Endodermal cell (in vitro differentiated cells): ENCODE measurements around the gene NECTIN4. TPM values are rescaled to one million over a fixed set of nuclear protein-coding genes. Genes with fewer than 3 reads are reported as not detected.

Source experiments
- DNase-seq: peaks from one replicate; pipeline ENCODE4 v3.0.0-alpha.2; 2017
- H3K27ac ChIP-seq: 2 replicates; pipeline ENCODE4 v1.5.1; 2013; ENCODE audit warnings: mild to moderate bottlenecking, low read depth, low read length, moderate library complexity
- H3K27me3 ChIP-seq: 2 replicates; pipeline ENCODE4 v1.6.1; 2013; ENCODE audit warnings: mild to moderate bottlenecking, low read length, moderate library complexity; ENCODE audit not compliant: insufficient read depth, control insufficient read depth, poor library complexity, severe bottlenecking
- H3K36me3 ChIP-seq: 2 replicates; pipeline ENCODE4 v1.7.0; 2013; ENCODE audit warnings: mild to moderate bottlenecking, low read length, moderate library complexity; ENCODE audit not compliant: control insufficient read depth, insufficient read depth
- H3K4me1 ChIP-seq: one replicate; pipeline ENCODE4 v1.7.0; 2013; ENCODE audit warnings: low read length; ENCODE audit not compliant: control insufficient read depth, insufficient read depth
- H3K4me3 ChIP-seq: 2 replicates; pipeline ENCODE4 v1.5.1; 2013; ENCODE audit warnings: mild to moderate bottlenecking, low read length, moderate library complexity
- H3K9ac ChIP-seq: 2 replicates; pipeline ENCODE4 v1.6.1; 2013; ENCODE audit warnings: mild to moderate bottlenecking, low read length, moderate library complexity; ENCODE audit not compliant: poor library complexity, severe bottlenecking; ENCODE audit errors: extremely low read depth
- H3K9me3 ChIP-seq: 2 replicates; pipeline ENCODE4 v1.6.1; 2013; ENCODE audit warnings: mild to moderate bottlenecking, low read length, moderate library complexity; ENCODE audit not compliant: control insufficient read depth
- H3K27ac Mint-ChIP-seq: 2 replicates; pipeline ENCODE4 v1.8.0; 2020; ENCODE audit warnings: mixed read lengths
- H3K27me3 Mint-ChIP-seq: 2 replicates; pipeline ENCODE4 v1.8.0; 2021; ENCODE audit warnings: mild to moderate bottlenecking, mixed read lengths; ENCODE audit not compliant: insufficient read depth
- H3K36me3 Mint-ChIP-seq: 2 replicates; pipeline ENCODE4 v1.8.0; 2020; ENCODE audit warnings: low read depth, mixed read lengths
- H3K4me1 Mint-ChIP-seq: 2 replicates; pipeline ENCODE4 v1.8.0; 2020; ENCODE audit warnings: mixed read lengths
- H3K4me3 Mint-ChIP-seq: 2 replicates; pipeline ENCODE4 v1.8.0; 2020; ENCODE audit warnings: mild to moderate bottlenecking, moderate library complexity, mixed read lengths
- H3K9me3 Mint-ChIP-seq: 2 replicates; pipeline ENCODE4 v1.8.0; 2020; ENCODE audit warnings: mild to moderate bottlenecking, mixed read lengths
- CTCF ChIP-seq: fragments of 200-600 bp; sonication (generic); conservative IDR thresholded peaks from 2 replicates; pipeline ENCODE4 v1.5.0; 2021; ENCODE audit warnings: antibody characterized with exemption, mild to moderate bottlenecking
- whole genome bisulfite sequencing, 2 experiments: methylation state at CpG; one replicate each; pipeline versions ENCODE4 v1.1.5 to v1.1.7; 2013; ENCODE audit warnings: missing lambda C conversion rate in 2 of 2, mixed read lengths in 1 of 2; ENCODE audit not compliant: insufficient coverage in 1 of 2, insufficient read length in 1 of 2; 5-methylcytosine and 5-hydroxymethylcytosine counted together
- total RNA-seq, 2 donors: library from RNA; stranded (reverse); fragmentation: NEBNext Ultra II Directional in 1 of 2; extraction: Animal tissue kit (Norgen Biotek cat#: 25700) in 1 of 2; gene quantifications; 2 replicates in 1 of 2; 3 replicates in 1 of 2; pipeline ENCODE4 v1.2.1, GENCODE V29; 2021

The NECTIN4 gene
- total RNA-seq, 2 donors from 2014 or later: not detected

GRCh38 chr1:161098210-161099068 is 9.1 kb upstream of the NECTIN4 start, which contains the start of gene KLHDC9:
TSS of gene KLHDC9 (plus strand) at chr1:161098361. CDS start at chr1:161098536, 175 bp downstream.
- Mint-ChIP-seq H3K27ac (peak within 1 kb of the TSS; percentile 89), H3K9me3 (no peaks in the 10 kb centered on the region), H3K36me3 (peaks cover 24% of the 10 kb centered on the region), H3K4me3 (peak within 1 kb of the TSS; percentile 72), H3K4me1 (peaks cover 4% of the 10 kb centered on the region), H3K27me3 (peaks cover 8% of the 10 kb centered on the region)
- peak; percentile 56 for TF ChIP-seq CTCF
- Histone ChIP-seq H3K27me3 (peaks cover 10% of the 10 kb centered on the region), H3K36me3 (peaks cover 24% of the 10 kb centered on the region), H3K4me3 (peak within 1 kb of the TSS; percentile 82), H3K27ac (no peak within 1 kb of the TSS), H3K9me3 (no peaks in the 10 kb centered on the region), H3K9ac (peak within 1 kb of the TSS; percentile 78), H3K4me1 (no peaks in the 10 kb centered on the region)
- peak; percentile 98 for DNase-seq
- 3 to 11% methylated on average over 29 to 71 of the region's 71 CpGs for WGBS, 2 experiments

- DNase-seq: no peak
- Histone ChIP-seq H3K27ac (no peak overlapping the region), H3K9ac (no peak overlapping the region), H3K36me3 (peaks cover 16% of the 10 kb centered on the region), H3K9me3 (no peaks in the 10 kb centered on the region), H3K4me1 (no peaks in the 10 kb centered on the region), H3K4me3 (no peak overlapping the region), H3K27me3 (peaks cover 10% of the 10 kb centered on the region)
- Mint-ChIP-seq H3K4me3 (no peak overlapping the region), H3K9me3 (no peaks in the 10 kb centered on the region), H3K36me3 (peaks cover 16% of the 10 kb centered on the region), H3K27me3 (peaks cover 10% of the 10 kb centered on the region), H3K27ac (no peak overlapping the region), H3K4me1 (peaks cover 4% of the 10 kb centered on the region)
- TF ChIP-seq CTCF: no peak
- 78 to 81% methylated on average over 1 of the region's 1 CpG for WGBS, 2 experiments
Measured at GRCh38 chr1:161096530-161096929, 7.2 kb upstream of the NECTIN4 start.

DNA sequence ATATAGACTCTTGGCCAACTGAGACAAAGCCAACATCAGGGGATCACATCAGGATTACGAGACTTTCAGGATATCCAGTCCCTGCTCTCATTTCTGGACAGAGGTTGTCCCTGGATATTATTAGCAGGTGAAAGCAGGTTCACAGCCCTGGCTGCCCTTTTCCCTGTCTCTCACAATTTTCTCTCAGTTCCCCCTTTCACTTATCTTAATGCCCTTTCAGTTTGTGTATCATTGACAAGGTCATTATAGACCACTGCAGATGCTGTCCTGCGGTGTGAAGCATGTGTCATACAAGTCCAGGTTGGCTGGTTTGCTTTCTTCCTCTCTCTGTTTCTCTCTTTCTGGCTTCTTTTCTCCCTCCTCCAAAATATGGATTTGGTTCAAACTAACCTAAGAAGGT is 6.7 kb upstream of the NECTIN4 start:
- Mint-ChIP-seq H3K4me3 (no peak overlapping the region), H3K4me1 (peaks cover 4% of the 10 kb centered on the region), H3K27me3 (peaks cover 10% of the 10 kb centered on the region), H3K9me3 (no peaks in the 10 kb centered on the region), H3K36me3 (peaks cover 12% of the 10 kb centered on the region), H3K27ac (no peak overlapping the region)
- peak; percentile 30 for DNase-seq
- TF ChIP-seq CTCF: no peak
- H3K4me1 ChIP-seq: no peaks in the 10 kb centered on the region
- peaks cover 13% of the 10 kb centered on the region for H3K36me3 ChIP-seq
- H3K4me3 ChIP-seq: no peak overlapping the region
- peaks cover 10% of the 10 kb centered on the region for H3K27me3 ChIP-seq
- H3K9ac ChIP-seq: no peak overlapping the region
- no peaks in the 10 kb centered on the region for H3K9me3 ChIP-seq
- no peak overlapping the region for H3K27ac ChIP-seq
- WGBS, 2 experiments: 75 to 80% methylated on average over 2 of the region's 2 CpGs
